HG02678 (cell line): ENCODE results near the gene ODAD4.
"Not testable (repeated sequence)": the region's sequence is repeated elsewhere in the genome, so short reads cannot be mapped to it uniquely, and the experiment has no call there.

Source experiments
- ATAC-seq: cut with Tn5 transposase; IDR thresholded peaks from one replicate; pipeline ENCODE4 v1.9.1; 2021; ENCODE audit warnings: mild to moderate bottlenecking, moderate library complexity; ENCODE audit not compliant: unreplicated experiment

The ODAD4 gene

DNA sequence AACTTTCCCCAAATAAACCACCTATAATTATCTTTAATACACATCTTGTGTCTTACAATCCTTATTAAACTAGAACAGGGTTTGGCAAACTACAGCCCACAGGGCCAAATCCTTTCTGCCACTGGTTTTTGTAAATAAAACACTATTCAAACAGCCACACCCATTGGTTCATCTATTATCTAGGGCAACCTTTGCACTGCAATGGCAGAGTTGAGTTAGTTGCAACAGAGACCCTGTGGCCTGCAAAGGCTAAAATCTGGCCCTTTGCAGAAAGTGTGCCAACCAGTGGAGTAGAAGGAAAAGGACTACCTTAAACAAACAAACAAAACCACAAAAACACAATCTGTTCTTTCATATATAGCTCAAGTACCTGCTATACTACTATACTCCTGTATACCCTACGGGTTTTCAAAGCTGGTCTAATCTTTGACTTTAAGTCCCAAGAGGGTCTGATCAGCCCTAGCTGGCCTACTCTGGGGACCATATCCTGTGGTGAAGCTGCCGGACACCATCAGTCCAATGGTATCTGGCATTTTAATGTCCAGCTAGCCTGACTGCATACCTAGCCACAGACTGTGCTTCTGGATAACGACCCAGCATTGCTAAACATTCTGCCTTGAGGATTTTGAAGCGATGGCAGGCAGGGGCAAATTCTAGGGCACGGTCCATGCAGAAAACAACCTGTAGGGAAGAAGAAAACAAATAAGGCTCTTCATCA is 59.4 kb downstream of the ODAD4 start:
- no peak for ATAC-seq

DNA sequence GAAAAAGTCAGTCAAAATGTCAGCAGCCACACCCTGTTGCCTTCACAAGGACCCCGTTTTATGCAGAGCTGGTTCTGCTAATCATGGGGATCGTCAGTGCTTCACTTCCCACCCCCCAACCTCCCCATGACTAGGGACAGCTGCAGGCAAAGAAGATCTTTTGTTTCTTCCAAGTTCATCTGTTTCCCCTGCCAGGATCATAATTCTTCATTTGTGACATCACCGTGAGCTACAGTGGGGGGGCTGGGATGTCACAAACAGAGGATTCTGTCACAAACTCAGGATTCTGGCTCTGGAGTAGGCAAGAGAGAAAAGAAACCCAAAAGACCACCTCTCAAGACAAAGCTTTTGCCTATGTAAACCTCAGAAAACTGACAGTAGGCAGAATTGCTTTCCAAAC is 62.2 kb downstream of the ODAD4 start:
- ATAC-seq = no peak

DNA sequence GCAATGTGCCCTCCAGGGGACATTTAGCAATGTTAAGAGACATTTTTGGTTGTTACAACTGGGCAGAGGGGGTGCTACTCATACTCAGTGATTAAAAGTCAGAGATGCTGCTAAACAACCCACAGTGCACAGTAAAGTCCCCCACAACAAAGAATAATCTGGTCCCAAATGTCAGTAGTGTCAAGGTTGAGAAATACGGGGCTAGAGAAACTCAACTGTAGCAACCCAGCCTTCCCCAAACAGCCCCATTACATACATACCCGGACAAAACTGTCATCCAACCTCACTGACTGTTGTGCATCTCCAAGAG is 66.4 kb downstream of the ODAD4 start:
- no peak for ATAC-seq

DNA sequence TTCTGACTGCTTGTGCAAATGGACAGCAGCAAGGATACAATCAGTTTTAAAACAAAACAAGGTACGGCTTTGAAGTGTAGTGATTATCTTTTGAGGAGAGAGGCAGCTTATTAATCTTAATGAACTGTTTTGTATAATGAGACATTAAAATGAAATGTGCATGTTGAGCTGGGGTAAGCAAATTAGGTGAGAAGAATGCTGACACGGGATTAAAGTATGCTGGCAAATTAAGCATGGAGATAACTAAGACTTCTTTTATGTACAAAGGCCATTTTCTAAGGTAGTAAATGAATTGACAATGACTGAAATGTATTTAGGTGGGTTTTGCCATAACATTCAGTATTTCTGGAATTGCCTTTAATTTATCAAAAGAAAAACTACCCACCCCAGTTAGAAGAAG is 68.1 kb downstream of the ODAD4 start:
- no peak for ATAC-seq

DNA sequence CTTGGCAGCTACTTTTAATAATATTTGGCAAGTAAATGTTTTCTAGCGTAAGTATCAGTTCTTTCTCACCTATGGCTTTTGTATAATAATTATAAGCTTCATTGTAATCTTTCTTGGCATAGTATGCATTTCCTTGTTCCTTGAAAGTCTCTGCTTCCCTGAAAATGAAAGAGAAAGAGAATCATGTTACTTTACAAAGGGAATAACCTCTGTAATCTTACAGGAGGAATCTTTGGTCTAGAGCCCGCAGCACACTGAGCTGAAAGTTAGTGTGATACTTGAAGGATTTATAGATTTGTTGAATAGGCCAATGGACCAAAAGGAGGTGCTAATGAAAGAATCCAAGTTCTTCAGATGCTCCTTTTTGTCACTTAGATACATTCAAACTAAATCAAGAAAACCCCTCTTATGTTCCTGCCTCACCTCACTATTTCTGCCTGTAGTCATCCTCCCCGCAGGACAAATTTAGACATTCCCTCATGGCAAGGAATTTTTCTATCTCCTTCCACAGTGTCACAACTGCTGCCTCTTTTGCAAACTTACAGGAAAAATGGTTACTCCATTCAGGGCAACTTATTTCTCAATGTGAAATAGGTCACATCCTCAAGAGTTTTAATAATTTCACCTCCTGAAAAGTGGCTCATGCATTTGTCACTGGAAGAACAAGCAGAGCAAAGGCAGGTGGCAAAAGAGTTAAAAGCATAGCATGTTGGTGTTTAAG is 70.2 kb downstream of the ODAD4 start:
- ATAC-seq = no peak

DNA sequence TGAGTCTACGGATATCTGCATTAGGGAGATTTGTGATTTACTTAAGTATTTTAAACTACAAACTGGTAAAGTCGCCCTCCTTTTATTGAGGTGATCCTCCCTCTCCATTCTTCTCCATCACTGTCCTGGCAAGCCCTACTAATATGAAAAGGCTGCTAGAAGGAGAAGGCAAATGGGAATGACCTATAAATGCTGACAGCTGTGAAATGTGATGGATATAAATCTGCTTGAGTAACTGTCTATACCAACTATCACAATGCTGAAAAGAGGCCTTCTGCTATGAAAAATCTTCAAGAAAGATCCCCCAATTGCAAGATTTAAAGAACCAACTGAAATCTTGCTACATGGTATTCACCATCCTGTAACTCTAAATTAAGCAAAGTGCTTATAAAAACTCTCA is 71.3 kb downstream of the ODAD4 start:
- ATAC-seq = no peak

GRCh38 chr17:42002175-42002791 is 71.9 kb downstream of the ODAD4 start:
- ATAC-seq = no peak

GRCh38 chr17:42002792-42003301 is 72.4 kb downstream of the ODAD4 start:
- no peak for ATAC-seq

DNA sequence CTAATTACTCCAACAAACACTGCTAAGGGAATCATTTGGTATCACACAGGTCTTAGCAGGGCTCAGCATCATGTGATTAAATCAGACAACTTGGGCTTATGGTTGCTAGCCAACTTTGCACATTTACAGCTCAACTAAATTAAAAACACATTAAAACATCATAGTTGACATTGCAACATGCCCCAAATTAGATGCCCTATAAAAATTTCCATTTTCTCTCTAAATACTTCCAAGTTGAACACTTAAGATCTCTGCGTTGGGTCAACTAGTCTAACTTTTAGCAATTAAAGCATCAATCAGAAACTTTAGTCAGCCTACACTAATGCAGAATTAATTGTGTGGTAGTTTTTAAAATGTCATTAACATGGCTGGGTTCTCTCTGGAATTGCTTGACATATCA is 74.7 kb downstream of the ODAD4 start:
- no peak for ATAC-seq

- no peak for ATAC-seq
These were observed 78.8 kb downstream of the ODAD4 start for GRCh38 chr17:42009170-42009569.

DNA sequence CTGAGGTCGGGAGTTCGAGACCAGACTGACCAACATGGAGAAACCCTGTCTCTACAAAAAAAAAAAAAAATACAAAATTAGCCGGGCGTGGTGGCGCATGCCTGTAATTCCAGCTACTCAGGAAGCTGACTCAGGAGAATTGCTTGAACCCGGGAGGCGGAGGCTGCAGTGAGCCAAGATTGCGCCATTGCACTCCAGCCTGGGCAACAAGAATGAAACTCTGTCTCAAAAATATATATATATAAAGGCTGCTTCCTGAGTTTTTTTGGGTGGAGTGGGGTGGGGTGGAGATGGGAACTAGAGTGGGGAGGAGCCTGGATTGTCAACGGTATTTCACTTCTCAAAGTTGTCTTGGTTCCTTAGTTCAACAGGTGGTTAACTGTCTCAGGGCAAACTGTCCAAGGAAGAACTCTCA is 79.9 kb downstream of the ODAD4 start:
- ATAC-seq = not testable (repeated sequence)

- no peak for ATAC-seq
These were observed 80.6 kb downstream of the ODAD4 start for GRCh38 chr17:42010898-42011516.

GRCh38 chr17:42012363-42012762 is 81.9 kb downstream of the ODAD4 start:
- not testable (repeated sequence) for ATAC-seq

- ATAC-seq = not testable (repeated sequence)
These were observed 83.3 kb downstream of the ODAD4 start for GRCh38 chr17:42013740-42014139.
